ENCODE measurements around the gene PPP2R5D.

DNA sequence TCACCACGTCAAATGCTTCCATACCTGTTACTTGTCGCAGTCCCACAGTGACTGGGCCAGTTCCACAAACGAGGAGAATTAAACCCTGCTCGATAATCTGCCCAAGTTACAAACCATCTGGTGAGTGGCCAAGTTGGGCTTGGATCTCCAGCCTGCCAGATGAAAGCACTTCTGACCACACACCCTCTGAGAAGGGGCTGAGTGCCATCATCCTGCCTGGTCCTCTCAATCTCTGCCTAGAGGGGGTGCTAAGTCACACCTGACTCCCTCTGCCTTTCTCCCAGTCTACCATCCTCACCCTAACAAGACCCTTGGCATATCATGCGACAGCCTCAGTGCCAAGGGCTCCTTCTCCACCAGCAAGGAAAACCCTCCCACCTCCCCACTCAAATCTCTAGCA, 52.8 kb downstream of the PPP2R5D start:
- TF ChIP-seq BRCA1 (IDR thresholded peaks at IDR 0.05; ENCODE audit: low read depth, low read length) (no peak), FOSL1 (IDR thresholded peaks at IDR 0.05; ENCODE audit: insufficient read depth, low read depth, low read length) (no peak), SRF (IDR thresholded peaks at IDR 0.05; ENCODE audit: low read depth, low read length) (no peak), YY1 (IDR thresholded peaks at IDR 0.05; ENCODE audit: low read depth, low read length) (no peak), EZH2 (IDR thresholded peaks at IDR 0.05; ENCODE audit: low read depth, low read length, severe bottlenecking) (no peak), RAD21 (IDR thresholded peaks at IDR 0.05 in 1 of 2, conservative IDR thresholded peaks at IDR 0.05 in 1 of 2; ENCODE audit: low read depth in 2 of 2, low read length in 2 of 2) (peak in 1 of 2 experiments; percentile 7; a peak in 1 of 4 replicates), POLR2A (IDR thresholded peaks at IDR 0.05; ENCODE audit: control extremely low read depth in 1 of 2, low read depth in 2 of 2, low read length in 2 of 2) (no peak), CHD1 (IDR thresholded peaks at IDR 0.05; ENCODE audit: low read depth, low read length) (no peak), SUZ12 (IDR thresholded peaks at IDR 0.05; ENCODE audit: low read length) (no peak), SIRT6 (IDR thresholded peaks at IDR 0.05; ENCODE audit: low read length) (no peak), CREB1 (IDR thresholded peaks at IDR 0.05) (no peak)
- TF ChIP-seq, protein P1, sequence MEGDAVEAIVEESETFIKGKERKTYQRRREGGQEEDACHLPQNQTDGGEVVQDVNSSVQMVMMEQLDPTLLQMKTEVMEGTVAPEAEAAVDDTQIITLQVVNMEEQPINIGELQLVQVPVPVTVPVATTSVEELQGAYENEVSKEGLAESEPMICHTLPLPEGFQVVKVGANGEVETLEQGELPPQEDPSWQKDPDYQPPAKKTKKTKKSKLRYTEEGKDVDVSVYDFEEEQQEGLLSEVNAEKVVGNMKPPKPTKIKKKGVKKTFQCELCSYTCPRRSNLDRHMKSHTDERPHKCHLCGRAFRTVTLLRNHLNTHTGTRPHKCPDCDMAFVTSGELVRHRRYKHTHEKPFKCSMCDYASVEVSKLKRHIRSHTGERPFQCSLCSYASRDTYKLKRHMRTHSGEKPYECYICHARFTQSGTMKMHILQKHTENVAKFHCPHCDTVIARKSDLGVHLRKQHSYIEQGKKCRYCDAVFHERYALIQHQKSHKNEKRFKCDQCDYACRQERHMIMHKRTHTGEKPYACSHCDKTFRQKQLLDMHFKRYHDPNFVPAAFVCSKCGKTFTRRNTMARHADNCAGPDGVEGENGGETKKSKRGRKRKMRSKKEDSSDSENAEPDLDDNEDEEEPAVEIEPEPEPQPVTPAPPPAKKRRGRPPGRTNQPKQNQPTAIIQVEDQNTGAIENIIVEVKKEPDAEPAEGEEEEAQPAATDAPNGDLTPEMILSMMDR (IDR thresholded peaks at IDR 0.05; ENCODE audit: control extremely low read depth in 1 of 3, insufficient read depth in 1 of 3, low read depth in 1 of 3, low read length in 3 of 3), result peak in 1 of 3 experiments; percentile 27; a peak in 1 of 4 replicates

Measured in H1 (cell line).